SKM-1 treated with dmso at 0.1 percent for 144 hours (cell line): ENCODE data around the gene ITIH3.

Source experiments
- DNase-seq: peaks from one replicate; lab custom pipeline; 2025; ENCODE audit not compliant: unreplicated experiment; lab: John Stamatoyannopoulos, UW

ITIH3 gene

DNA sequence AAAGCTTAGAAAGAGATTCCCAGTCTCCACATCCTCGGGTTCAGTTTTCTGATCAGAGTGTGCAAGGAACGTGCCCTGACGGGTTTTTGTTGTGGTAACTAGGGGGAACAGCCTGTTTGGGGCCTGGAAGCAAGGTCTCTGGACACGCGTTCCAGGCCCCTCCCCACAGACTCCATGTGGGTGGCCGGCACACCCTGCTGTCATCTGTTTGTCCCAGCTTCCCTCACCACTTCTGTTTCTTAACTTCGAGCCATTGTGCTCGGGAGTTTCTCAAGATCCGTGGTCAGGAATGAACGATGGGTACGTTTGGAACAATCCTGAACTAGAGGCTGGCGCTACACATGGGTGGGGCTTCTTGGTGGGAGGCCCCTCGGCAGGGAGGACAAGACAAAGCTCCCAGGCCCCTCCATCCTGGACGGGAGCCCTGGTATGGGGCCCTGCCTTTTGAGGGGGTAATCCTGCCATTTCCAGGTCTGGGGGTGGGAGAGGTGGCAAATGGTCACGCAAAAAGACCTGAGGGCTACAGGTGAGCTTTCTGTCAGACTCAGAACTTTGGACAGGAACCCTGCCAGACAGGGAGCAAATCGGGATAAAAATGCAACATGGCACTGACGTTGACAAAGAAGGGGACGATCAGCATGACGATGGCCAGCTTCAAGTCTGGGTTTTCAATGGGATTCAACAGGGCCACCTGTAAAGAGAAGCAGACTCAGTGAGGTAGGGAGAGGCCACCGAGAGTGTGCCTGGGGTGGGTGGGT is 48.7 kb downstream of the ITIH3 start:
- DNase-seq: peak; percentile 25

DNA sequence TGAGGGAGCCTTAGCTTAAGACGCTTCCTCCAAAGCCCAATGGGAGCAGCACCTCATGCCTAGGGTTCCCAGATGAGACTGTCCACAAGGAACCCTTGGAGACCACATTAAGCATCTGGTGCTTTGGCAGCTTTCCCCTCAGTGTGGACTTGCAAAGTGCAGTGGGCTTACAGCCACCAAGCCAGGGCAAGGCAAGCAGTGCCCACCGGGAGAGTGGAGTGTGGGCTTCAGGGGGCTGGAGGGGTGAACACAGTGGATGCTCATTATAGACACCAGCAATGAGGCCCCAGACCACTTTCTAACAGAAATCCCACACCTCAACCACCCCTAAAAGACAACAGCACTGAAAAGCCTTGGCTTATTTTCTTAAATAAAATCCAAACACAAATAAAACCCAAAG is 49.3 kb downstream of the ITIH3 start:
- DNase-seq: no peak

DNA sequence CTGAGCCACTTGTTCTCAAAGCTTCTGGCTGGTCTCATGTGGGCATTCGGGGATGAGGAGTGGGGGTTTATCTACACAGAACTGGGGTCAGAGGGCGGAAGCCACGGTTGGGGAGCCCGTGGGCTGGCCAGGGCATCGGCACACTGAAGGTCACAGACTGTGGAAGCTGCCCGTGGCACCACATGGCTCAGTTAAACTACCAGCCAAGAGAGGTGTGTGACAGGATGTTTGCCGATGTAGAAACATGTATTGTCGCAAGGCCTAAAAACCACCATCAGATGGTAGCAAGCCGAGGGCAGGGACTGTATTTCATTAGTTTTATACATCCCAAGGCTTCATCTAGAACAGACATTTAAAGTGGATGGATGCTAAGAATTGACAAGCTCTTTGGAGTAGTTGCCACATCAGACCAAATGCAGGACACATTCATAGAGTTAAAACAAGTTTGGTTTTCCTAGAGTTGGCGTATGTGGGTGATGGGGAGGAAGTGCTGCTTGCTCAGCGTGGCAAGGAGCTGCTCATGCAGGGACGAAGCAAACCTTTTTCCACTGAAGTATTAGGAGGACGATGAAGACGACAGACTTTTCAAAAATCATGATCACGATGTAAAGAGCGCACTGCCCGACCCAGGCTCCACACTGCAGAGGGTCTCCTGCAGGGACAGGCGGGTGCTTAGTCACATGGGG is 49.8 kb downstream of the ITIH3 start:
- peak; percentile 46 for DNase-seq

DNA sequence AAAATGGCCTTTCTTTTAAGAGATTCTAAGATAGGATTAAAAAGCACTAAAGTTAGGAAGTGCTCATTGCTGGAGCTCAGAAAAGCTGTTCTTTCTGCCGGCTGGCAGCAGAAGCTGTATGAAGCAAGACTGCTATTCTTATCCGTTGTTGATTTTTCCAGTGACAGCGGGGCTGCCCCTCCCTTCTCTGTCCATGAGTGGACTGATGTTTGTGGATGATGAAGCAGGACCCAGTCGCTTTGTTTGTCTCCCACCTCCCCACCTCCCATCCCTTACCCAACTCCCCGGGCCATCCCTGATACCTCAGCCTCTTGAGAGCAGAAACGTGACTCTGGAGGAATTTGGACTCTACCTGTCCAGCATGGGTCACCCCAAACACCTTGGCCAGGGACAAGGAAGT is 50.6 kb downstream of the ITIH3 start:
- DNase-seq: peak; percentile 35

DNA sequence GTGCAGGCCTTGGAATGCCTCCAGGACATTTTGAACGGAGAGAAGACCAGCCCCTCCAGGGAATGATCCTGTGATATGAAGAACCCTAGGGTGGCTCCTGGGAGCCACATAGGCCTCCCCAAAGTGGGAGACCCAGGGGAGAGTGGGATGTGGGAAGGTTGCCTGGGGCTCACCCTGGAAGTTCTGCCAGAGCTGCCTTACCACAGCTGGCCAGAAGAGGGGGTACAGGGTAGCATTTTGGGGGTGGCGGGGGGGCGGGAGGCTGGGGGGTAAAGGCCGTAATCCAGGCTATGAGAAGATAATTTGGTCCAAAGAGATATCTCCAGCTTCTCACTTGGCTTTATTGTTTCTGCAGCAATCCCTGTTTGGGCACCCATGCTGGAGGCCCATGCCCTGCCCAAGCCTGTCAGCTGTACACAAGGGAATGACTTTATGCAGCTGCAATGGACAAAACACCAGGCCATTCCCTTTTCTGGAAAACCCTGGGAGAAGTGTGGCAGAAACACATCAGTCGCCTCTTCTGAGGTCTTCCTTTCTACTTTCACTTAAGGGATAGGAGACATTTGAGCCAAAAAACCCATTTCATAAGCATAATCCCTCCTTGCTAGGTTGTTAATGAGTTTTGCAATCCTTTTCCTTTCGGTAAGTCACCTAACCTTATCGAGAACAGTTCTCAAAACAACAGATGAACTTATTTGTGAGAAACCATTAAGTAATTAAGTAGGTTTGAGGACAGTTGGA is 51.3 kb downstream of the ITIH3 start:
- no peak for DNase-seq

DNA sequence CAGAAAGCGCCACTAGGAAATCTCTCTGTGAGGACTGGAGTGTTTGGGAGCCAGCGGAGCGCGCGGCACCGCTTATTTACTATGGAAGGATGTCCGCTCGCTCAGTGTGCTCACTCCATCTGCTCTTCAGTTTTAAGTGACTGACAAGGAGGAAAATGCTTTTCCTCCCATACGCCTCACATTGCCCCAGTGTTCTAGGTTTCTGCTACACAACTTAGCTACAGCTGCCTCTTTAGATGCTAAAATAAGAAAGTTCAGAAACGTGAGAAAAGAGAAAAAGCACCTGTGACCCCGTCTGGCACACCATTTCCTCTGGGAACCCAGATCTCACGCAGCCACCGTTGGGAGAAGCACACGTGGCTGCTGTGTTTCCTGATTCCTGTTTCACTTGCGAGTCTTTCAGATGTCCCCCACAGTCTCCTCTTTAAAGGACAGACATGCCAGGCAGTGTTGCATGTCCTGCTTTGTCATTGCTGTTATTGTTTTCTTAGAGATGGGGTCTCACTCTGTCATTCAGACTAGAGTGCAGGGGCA is 51.9 kb downstream of the ITIH3 start:
- no peak for DNase-seq

DNA sequence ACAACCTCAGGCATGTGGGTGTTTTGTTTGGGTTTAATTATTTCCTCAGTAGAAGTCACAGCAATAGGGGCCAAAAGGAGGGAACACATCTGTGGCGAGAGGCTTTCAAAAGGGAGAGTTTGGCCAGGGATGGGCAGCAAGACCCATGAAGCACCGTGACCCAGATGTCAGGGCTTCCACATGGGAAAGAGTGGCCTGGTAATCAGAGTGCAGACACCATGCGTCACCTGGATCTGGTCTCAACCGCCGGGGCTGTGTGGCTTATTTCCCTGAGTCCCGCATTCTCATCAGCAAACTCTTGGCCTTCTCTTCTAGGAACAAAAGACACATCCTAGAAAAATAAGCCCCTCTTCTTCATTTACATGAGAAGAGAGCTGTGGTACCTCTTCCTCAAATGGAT is 52.6 kb downstream of the ITIH3 start:
- no peak for DNase-seq

DNA sequence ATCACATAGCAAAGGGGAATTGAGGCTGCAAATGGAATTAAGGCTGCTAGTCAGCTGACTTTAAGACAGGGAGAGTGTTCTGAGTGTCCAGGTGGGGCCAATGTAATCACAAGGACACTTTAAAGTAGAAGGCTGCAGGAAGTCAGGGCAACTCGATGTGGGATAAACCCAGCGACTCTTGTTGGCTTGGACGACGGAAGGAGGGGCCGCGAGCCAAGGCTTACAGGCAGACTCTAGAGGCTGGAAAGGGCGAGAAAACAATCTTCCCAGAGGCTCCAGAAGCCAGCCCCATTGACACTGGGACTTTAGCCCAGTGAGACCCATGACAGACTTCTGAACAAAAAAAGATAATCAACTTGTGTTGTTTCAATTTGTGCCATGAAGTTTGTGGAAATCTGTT is 53.1 kb downstream of the ITIH3 start:
- no peak for DNase-seq

DNA sequence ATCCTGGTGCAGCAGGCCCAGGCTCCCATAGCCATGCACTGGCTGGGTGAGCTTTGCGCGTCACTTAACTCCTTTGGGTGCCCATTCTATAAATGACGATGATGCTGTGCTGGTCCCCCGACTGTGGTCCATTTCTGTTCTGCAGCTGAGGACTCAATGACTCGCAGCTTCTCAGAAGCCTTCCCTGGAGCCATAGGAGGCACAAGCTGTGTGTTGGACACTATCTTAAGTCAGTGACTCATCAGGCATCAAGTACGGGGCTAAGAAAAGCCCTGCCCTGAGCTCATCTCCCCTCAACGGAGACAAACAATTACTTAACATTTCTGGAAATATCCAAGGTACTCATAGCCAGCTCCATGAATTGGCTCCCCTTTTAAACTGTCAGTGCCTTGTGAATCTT is 54.0 kb downstream of the ITIH3 start:
- DNase-seq: no peak

DNA sequence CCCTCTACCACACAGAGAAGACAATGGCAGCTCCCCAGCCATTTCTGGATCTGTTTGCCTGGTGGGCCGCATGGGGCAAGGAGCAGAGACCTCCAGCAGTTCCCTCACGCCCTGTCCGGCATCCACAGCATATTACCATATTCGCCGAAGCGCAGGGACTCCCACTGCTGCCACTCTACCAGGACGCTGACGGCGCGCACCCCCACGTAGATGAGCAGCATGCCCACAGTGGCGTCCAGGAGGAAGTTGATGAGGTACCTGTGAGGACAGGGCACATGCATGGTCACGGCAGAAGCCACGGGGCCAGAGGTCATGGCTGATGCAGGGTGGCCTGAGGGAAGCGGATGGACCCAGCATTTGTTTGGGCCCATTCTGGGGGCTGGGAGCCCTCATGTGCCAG is 55.1 kb downstream of the ITIH3 start:
- DNase-seq: no peak

DNA sequence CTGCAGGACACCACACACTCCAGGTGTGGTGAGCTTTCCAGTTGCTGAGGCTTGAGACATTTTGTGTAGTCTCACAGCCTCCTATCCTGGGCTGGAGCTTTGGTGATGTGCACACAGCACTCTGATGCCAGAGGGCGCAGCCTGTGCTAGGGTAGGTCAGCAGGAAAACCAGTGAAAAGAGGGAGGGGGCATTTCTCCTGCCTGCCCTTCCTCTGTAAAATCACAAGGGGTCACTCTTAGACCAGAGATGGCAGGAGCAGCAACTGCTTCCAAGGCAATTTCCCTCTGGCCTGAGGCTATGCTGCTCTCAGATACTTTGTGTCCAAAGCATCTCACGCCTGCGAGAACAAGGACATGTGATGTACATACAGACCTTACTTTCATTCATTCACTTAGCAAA is 56.8 kb downstream of the ITIH3 start:
- DNase-seq: peak; percentile 25

DNA sequence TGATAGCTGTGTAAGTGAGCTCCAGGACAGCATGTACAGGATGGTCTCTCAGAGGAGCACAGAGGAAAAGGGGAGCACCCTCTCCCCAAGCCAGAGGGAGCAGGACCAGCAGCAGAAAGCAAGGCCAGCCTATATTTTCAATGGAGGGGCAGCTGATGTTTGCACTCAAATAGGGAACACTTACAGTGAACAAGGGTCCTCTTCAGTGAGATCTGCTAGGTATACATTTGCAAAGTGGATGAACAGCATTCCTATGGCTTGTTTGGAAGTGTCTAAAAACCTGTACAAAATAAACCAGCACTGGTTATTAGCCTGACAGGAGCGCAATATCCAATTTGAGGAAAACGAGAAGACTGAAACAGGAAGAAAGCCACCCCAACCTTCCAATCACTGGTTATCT is 57.8 kb downstream of the ITIH3 start:
- DNase-seq: no peak

DNA sequence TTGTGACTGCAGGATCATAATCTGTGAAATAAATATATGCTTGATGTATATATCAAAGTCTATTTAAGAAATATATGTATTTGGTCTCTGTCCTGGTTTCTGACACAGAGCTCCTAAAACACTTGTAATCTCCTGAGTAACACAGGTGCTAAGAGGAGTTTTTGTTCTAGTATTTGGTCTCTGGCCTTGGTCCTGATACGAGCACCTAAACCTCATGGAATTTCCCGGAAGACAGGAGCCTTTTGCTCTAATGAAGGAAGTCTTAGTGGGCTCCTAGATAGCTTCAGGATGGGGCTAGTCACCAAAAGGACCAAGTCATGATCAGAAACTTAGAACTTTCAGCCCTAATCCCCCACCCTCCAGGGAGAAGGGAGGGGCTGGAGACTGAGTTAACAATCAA is 59.4 kb downstream of the ITIH3 start:
- no peak for DNase-seq

DNA sequence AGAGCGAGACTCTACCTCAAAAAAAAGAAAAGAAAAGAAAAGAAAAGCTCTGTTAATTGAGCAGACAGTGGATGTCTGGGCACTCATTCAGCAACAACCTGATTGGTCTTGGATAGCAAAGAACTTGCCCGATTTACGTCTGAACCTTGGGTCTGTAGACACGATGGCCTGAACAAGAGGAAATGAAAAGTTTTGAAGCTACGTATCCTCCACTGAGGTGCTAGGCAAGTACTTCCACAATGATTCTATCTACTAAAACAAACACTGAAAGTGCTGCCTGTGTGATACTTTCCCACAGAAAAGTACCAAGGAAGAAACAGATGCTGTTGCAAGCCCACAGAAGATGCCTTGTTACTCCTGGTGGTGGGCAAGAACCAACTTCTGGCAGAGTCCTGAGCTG is 62.1 kb downstream of the ITIH3 start:
- DNase-seq: no peak

DNA sequence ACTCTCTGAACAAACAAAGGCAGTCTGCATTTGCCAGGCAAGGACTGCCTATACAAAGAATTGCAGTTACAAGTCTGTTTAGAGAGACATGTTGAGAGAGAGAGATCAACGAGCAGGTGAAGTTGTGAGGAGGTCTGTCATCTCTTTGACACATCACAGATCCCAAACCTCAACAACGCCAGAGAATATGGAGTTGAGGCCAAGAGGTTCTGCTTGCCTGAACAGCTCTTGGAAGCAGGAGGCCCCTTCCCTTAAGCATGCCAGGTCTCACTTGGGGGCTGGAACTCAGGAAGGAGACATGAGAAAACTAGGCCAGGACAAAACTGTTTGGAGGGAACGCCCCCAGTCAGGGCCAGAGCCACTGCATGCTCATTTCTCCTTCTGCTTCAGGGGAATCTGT is 62.5 kb downstream of the ITIH3 start:
- no peak for DNase-seq

DNA sequence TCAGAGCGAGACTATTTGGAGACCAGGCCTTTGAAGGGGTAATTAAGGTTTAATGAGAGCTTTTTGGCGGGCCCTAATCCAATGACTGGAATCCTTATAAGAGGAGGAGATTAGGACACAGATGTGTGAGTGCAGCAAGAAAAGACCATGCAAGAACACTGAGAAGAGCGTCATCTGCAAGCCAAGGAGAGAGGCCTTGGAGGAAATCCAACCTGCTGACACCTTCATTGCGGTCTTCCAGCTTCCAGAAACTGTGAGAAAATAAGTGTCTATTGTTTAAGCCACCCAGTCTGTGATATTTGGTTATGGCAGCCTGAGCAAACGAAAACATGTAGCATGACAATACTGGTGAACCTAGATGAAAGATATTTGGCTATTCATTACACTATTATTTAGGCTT is 63.3 kb downstream of the ITIH3 start:
- no peak for DNase-seq
